ENCODE measurements around the gene DBNDD2.
A peak's percentile ranks its signal among the peaks of the same experiment; 100 is the strongest.

DBNDD2 gene

DNA sequence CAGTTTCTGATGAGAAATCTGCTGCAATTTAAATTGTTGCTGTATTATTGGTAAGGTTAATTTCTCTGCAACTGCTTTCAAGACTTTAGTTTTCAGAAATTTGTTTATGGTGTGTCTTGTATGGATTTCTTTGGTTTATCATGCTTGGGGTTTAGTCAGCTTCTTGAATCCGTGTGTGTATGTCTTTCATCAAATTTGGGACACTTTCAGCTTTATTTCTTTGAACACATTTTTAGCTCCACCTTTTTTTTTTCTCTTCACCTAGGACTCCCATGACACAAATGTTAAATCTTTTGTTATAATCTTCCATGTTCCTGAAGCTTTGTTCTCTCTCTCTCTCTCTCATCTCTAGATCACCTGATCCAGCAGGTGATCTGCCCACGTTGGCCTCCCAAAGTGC lies 16.5 kb upstream of the DBNDD2 start:
- CTCF ChIA-PET: interaction anchor here (0.6 to 1.0 kb wide), 3 partner anchors 17 to 65 kb away, joined by 3 to 4 read pairs (median 3); no protein-coding TSS in a partner anchor
- Histone ChIP-seq H3K36me3 (ENCODE audit: control insufficient read depth in 2 of 2, insufficient read depth in 1 of 2, low read length in 2 of 2) (no peaks in the 10 kb centered on the region), H3K9me3 (ENCODE audit: control insufficient read depth, insufficient read depth, low read depth, low read length) (no peaks in the 10 kb centered on the region), H3K4me1 (ENCODE audit: control insufficient read depth, insufficient read depth, low read length) (no peaks in the 10 kb centered on the region), H3K4me3 (ENCODE audit: low read depth, low read length) (no peak overlapping the region), H3K27ac (ENCODE audit: extremely low read depth, low read depth, low read length) (no peak overlapping the region)
- peak; percentile 96 for TF ChIP-seq ZNF558 (tag by site-specific recombination; IDR thresholded peaks at IDR 0.05)
- TF ChIP-seq PRDM1 (tag by site-specific recombination; IDR thresholded peaks at IDR 0.05): no peak
- POLR2A ChIA-PET: no interaction called here

- Histone ChIP-seq H3K36me3 (ENCODE audit: control insufficient read depth in 2 of 2, insufficient read depth in 1 of 2, low read length in 2 of 2) (no peaks in the 10 kb centered on the region), H3K9me3 (ENCODE audit: control insufficient read depth, insufficient read depth, low read depth, low read length) (no peaks in the 10 kb centered on the region), H3K27ac (ENCODE audit: extremely low read depth, low read depth, low read length) (no peak overlapping the region), H3K4me3 (ENCODE audit: low read depth, low read length) (no peak overlapping the region), H3K4me1 (ENCODE audit: control insufficient read depth, insufficient read depth, low read length) (no peaks in the 10 kb centered on the region)
- TF ChIP-seq, protein P1, sequence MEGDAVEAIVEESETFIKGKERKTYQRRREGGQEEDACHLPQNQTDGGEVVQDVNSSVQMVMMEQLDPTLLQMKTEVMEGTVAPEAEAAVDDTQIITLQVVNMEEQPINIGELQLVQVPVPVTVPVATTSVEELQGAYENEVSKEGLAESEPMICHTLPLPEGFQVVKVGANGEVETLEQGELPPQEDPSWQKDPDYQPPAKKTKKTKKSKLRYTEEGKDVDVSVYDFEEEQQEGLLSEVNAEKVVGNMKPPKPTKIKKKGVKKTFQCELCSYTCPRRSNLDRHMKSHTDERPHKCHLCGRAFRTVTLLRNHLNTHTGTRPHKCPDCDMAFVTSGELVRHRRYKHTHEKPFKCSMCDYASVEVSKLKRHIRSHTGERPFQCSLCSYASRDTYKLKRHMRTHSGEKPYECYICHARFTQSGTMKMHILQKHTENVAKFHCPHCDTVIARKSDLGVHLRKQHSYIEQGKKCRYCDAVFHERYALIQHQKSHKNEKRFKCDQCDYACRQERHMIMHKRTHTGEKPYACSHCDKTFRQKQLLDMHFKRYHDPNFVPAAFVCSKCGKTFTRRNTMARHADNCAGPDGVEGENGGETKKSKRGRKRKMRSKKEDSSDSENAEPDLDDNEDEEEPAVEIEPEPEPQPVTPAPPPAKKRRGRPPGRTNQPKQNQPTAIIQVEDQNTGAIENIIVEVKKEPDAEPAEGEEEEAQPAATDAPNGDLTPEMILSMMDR (tag by site-specific recombination; IDR thresholded peaks at IDR 0.05): peak; percentile 45
- no peak for TF ChIP-seq EGR2 (tag by site-specific recombination; IDR thresholded peaks at IDR 0.05; ENCODE audit: low read depth)
- TF ChIP-seq, protein P2, sequence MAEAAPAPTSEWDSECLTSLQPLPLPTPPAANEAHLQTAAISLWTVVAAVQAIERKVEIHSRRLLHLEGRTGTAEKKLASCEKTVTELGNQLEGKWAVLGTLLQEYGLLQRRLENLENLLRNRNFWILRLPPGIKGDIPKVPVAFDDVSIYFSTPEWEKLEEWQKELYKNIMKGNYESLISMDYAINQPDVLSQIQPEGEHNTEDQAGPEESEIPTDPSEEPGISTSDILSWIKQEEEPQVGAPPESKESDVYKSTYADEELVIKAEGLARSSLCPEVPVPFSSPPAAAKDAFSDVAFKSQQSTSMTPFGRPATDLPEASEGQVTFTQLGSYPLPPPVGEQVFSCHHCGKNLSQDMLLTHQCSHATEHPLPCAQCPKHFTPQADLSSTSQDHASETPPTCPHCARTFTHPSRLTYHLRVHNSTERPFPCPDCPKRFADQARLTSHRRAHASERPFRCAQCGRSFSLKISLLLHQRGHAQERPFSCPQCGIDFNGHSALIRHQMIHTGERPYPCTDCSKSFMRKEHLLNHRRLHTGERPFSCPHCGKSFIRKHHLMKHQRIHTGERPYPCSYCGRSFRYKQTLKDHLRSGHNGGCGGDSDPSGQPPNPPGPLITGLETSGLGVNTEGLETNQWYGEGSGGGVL (tag by site-specific recombination; IDR thresholded peaks at IDR 0.05): peak; percentile 31
- 0 out of 2 replicates have a peak, but pooled peaks have one; percentile 7 for TF ChIP-seq PRDM1 (tag by site-specific recombination; IDR thresholded peaks at IDR 0.05)
- no peak for TF ChIP-seq KLF9 (tag by site-specific recombination; IDR thresholded peaks at IDR 0.05; ENCODE audit: low read depth)
- TF ChIP-seq ZNF239 (tag by site-specific recombination; IDR thresholded peaks at IDR 0.05): no peak
- ChIA-PET CTCF (interaction anchor here (0.6 to 1.2 kb wide), 5 partner anchors 20 to 1126 kb away, joined by 4 to 13 read pairs (median 6); no protein-coding TSS in a partner anchor), POLR2A (interaction anchor here (1.7 kb wide), 1 partner anchor 23 kb away, joined by 5 read pairs; the partner anchor contains the start of gene PIGT)
Observed at GRCh38 chr20:45392733-45393132, 15.4 kb upstream of the DBNDD2 start.

DNA sequence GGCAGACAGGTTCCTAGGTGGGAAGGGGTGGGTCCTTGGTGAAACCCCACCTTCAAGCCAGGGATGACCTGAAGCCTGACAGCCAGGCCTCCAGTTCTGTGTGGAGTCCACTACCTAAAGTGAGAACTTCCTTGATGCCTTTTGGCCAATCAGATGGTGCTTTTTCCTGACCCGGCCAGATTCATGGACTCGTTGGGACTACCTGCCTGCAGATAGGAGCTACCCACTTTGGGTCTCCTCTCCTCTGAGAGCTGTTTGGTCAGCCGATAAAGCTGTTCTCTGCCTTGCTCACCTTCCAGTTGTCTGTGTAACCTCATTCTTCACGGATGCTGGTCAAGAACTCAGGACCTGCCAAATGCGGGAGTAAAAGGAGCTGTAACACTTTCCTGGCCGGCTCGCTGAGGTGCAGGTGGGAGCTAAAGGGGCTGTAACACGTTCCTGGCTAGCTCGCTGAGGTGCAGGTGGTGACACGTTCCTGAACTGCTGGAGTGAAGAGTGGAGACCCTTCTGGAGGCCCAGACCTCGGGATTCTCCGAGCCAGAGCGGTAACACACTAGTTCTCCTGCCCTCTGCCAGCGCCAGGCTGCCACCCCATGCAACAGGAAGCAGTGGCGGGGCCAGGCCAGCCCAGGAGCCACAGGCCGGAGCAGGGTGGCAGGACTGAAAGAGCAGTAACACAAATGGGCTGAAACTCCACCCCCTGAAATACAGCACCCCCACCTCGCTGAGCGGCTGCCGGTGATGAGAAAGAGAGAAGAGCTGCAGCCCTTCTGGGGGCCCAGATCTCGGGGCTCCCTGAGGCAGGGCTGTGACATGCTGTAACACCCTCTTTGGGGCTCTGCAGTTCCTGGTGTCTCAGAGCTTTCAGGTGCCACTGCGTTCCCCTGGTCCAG lies 13.6 kb upstream of the DBNDD2 start:
- Histone ChIP-seq H3K9me3 (ENCODE audit: control insufficient read depth, insufficient read depth, low read depth, low read length) (no peaks in the 10 kb centered on the region), H3K4me3 (ENCODE audit: low read depth, low read length) (no peak overlapping the region), H3K27ac (ENCODE audit: extremely low read depth, low read depth, low read length) (no peak overlapping the region), H3K4me1 (ENCODE audit: control insufficient read depth, insufficient read depth, low read length) (no peaks in the 10 kb centered on the region), H3K36me3 (ENCODE audit: control insufficient read depth in 2 of 2, insufficient read depth in 1 of 2, low read length in 2 of 2) (no peaks in the 10 kb centered on the region)
- ChIA-PET CTCF (interaction anchor here (0.6 to 1.1 kb wide), 4 partner anchors 9 to 341 kb away, joined by 3 to 4 read pairs (median 3); partner anchors contain the start of gene TP53TG5), POLR2A (interaction anchor here (1.1 kb wide), 1 partner anchor 13 kb away, joined by 3 read pairs; no protein-coding TSS in a partner anchor)
- TF ChIP-seq, protein P3, sequence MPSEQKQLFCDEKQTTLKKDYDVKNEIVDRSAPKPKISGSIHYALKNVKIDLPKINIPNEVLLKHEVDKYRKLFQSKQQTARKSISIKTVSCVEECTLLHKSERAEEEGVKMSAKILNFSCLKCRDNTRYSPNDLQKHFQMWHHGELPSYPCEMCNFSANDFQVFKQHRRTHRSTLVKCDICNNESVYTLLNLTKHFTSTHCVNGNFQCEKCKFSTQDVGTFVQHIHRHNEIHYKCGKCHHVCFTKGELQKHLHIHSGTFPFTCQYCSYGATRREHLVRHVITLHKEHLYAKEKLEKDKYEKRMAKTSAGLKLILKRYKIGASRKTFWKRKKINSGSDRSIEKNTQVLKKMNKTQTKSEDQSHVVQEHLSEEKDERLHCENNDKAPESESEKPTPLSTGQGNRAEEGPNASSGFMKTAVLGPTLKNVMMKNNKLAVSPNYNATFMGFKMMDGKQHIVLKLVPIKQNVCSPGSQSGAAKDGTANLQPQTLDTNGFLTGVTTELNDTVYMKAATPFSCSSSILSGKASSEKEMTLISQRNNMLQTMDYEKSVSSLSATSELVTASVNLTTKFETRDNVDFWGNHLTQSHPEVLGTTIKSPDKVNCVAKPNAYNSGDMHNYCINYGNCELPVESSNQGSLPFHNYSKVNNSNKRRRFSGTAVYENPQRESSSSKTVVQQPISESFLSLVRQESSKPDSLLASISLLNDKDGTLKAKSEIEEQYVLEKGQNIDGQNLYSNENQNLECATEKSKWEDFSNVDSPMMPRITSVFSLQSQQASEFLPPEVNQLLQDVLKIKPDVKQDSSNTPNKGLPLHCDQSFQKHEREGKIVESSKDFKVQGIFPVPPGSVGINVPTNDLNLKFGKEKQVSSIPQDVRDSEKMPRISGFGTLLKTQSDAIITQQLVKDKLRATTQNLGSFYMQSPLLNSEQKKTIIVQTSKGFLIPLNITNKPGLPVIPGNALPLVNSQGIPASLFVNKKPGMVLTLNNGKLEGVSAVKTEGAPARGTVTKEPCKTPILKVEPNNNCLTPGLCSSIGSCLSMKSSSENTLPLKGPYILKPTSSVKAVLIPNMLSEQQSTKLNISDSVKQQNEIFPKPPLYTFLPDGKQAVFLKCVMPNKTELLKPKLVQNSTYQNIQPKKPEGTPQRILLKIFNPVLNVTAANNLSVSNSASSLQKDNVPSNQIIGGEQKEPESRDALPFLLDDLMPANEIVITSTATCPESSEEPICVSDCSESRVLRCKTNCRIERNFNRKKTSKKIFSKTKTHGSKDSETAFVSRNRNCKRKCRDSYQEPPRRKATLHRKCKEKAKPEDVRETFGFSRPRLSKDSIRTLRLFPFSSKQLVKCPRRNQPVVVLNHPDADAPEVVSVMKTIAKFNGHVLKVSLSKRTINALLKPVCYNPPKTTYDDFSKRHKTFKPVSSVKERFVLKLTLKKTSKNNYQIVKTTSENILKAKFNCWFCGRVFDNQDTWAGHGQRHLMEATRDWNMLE (tag by site-specific recombination; conservative IDR thresholded peaks at IDR 0.05; ENCODE audit: low read depth): no peak
- TF ChIP-seq ZBTB48 (tag by site-specific recombination; IDR thresholded peaks at IDR 0.05) (no peak), ZNF837 (tag by site-specific recombination; IDR thresholded peaks at IDR 0.05) (no peak), INSM2 (tag by site-specific recombination; IDR thresholded peaks at IDR 0.05) (no peak), ZNF658 (tag by site-specific recombination; IDR thresholded peaks at IDR 0.05) (no peak), ZNF354C (tag by site-specific recombination; IDR thresholded peaks at IDR 0.05; ENCODE audit: borderline replicate concordance, low read depth) (no peak), ZNF214 (tag by site-specific recombination; IDR thresholded peaks at IDR 0.05; ENCODE audit: borderline replicate concordance) (no peak), PRDM1 (tag by site-specific recombination; IDR thresholded peaks at IDR 0.05) (no peak), KLF1 (tag by site-specific recombination; IDR thresholded peaks at IDR 0.05) (no peak)
- TF ChIP-seq, protein P4, sequence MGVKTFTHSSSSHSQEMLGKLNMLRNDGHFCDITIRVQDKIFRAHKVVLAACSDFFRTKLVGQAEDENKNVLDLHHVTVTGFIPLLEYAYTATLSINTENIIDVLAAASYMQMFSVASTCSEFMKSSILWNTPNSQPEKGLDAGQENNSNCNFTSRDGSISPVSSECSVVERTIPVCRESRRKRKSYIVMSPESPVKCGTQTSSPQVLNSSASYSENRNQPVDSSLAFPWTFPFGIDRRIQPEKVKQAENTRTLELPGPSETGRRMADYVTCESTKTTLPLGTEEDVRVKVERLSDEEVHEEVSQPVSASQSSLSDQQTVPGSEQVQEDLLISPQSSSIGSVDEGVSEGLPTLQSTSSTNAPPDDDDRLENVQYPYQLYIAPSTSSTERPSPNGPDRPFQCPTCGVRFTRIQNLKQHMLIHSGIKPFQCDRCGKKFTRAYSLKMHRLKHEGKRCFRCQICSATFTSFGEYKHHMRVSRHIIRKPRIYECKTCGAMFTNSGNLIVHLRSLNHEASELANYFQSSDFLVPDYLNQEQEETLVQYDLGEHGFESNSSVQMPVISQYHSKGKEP (tag by site-specific recombination; IDR thresholded peaks at IDR 0.05): no peak

Data from HEK293 (cell line).